ENCODE measurements around the gene SCMH1.

- no peak for TF ChIP-seq CTCF (conservative IDR thresholded peaks at IDR 0.05)
- no peak for TF ChIP-seq EZH2 (IDR thresholded peaks at IDR 0.05; ENCODE audit: low read depth)
These were observed 11.4 kb downstream of the SCMH1 start for GRCh38 chr1:41230656-41231055.
